Effector memory CD8-positive, alpha-beta T cell (primary cell): ENCODE measurements around the gene GALR2.
A peak's percentile ranks its signal among the peaks of the same experiment; 100 is the strongest.
"Not testable (repeated sequence)": the region's sequence is repeated elsewhere in the genome, so short reads cannot be mapped to it uniquely, and the experiment has no call there.

Experiments used
- ATAC-seq: fragments of 150-1000 bp; cut with Tn5 transposase; replicated peaks from 2 replicates; pipeline ENCODE4 v1.10.0; 2021; ENCODE audit warnings: mild to moderate bottlenecking, moderate library complexity
- DNase-seq, 3 experiments: peaks; one replicate each; pipeline ENCODE4 v3.0.0; 2021
- H3K27ac Mint-ChIP-seq, 2 donors: one replicate each; pipeline ENCODE4 v1.8.0; 2022; ENCODE audit warnings: mild to moderate bottlenecking in 2 of 2, mixed read lengths in 2 of 2, moderate library complexity in 2 of 2
- H3K27me3 Mint-ChIP-seq, 2 donors: one replicate each; pipeline ENCODE4 v1.8.0; 2022; ENCODE audit warnings: mixed read lengths in 2 of 2
- H3K36me3 Mint-ChIP-seq: one replicate; pipeline ENCODE4 v1.8.0; 2022; ENCODE audit warnings: mild to moderate bottlenecking, moderate library complexity, mixed read lengths; ENCODE audit not compliant: insufficient read depth
- H3K4me1 Mint-ChIP-seq, 2 donors: one replicate each; pipeline ENCODE4 v1.8.0; 2022; ENCODE audit warnings: low read depth in 2 of 2, mixed read lengths in 2 of 2
- H3K4me3 Mint-ChIP-seq, 2 donors: one replicate each; pipeline ENCODE4 v1.8.0; 2022; ENCODE audit warnings: mild to moderate bottlenecking in 2 of 2, mixed read lengths in 2 of 2, moderate library complexity in 2 of 2
- H3K9me3 Mint-ChIP-seq, 2 donors: one replicate each; pipeline ENCODE4 v1.8.0; 2022; ENCODE audit warnings: mixed read lengths in 2 of 2

Gene GALR2

DNA sequence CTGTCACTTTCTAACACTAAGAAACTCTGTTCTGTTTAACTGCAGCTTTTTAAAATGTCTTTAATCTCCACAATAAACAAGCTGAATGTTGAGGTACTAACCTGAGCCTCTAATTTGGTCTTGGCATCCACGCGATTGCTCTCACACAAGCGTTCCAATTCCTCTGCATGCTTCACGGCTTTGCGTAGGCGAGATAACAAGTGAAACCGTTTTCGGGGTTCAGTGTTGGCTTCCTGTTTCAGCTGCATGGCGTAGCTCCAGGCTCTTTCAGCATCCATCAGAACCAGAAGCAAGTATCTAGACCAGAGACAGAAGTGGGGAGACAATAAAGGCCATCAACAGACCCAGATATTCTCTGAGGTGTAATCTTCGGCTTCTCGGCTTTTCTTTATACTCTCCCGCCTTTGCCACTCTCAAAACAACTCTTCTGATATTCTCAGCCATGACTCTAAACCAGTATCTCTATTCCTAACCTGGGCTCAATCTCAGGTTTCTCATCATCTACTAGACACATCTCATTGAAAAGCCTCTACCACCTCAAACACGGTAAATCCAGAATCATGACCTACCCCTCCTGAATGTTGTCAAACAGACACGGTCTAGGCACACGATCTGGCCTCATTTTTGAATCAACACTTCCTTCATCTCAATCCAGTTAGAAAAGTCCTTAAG lies 10.6 kb upstream of the GALR2 start:
- no peaks in the 10 kb centered on the region for H3K9me3 Mint-ChIP-seq
- no peaks in the 10 kb centered on the region for H3K27me3 Mint-ChIP-seq
- H3K36me3 Mint-ChIP-seq = peaks cover 95% of the 10 kb centered on the region
- ATAC-seq (peak; percentile 71), DNase-seq (no peak)
- H3K27ac Mint-ChIP-seq = peak overlapping the region; percentile 76 to 93
- H3K4me1 Mint-ChIP-seq = peaks cover 10 to 13% of the 10 kb centered on the region in 2 donors
- H3K4me3 Mint-ChIP-seq = peak overlapping the region; percentile 24 to 50

DNA sequence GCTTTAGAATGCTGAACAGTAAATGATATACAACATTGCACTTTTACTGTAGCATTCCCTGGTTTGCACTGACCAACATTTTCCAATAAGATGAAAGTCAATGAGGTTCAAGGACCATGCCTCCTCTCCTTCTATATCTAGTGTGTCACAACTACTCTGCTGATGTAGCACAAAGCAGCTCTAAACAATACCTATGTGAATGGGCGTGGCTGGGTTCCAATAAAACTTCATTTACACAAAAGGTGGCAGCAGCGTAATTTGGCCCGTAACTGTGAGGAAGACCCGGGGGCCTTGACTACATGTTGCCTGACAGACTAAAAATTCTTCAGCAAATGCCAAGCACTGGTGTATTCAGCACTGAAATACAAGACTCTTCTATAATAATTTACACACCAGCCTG lies 8.8 kb upstream of the GALR2 start:
- DNase-seq (no peak), ATAC-seq (no peak)
- H3K27ac Mint-ChIP-seq = no peak overlapping the region
- no peak overlapping the region for H3K4me3 Mint-ChIP-seq
- H3K27me3 Mint-ChIP-seq = no peaks in the 10 kb centered on the region
- peaks cover 90% of the 10 kb centered on the region for H3K36me3 Mint-ChIP-seq
- H3K4me1 Mint-ChIP-seq = peaks cover 19 to 22% of the 10 kb centered on the region in 2 donors
- no peaks in the 10 kb centered on the region for H3K9me3 Mint-ChIP-seq

DNA sequence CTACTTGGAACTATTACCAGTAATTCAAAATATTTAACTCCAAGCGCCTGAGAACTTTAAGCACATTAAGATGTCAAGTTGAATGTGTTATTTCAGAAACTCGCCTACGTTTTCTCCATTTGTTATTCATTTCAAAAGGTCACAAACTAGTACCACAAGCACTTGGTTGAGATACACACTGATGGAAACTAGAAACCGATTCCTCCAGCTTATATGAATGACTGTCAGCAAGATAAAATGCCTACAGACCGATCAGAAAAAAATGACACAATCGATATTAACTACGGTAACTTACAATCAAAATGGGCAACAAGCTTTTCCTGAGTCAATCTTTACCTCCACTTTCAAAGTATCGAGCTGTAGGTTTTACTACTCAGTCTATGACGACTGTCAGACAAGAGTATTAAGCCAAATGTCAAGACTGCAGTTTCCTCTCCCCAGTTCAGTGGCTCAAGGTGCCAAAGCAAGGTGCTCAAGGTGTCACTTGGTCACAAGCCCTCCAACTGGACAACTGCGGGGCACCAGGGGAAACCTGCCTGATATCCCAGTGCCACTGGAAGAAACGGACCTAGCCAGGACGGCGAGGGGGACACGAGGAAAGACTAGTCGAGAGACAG lies 2.9 kb upstream of the GALR2 start:
- Mint-ChIP-seq H3K4me3 (peak overlapping the region; percentile 95 to 97), H3K9me3 (no peaks in the 10 kb centered on the region), H3K36me3 (peaks cover 38% of the 10 kb centered on the region), H3K27ac (peak overlapping the region; percentile 97 to 98), H3K4me1 (peaks cover 29 to 32% of the 10 kb centered on the region in 2 donors), H3K27me3 (peaks cover 17 to 22% of the 10 kb centered on the region in 2 donors)
- DNase-seq (no peak), ATAC-seq (peak; percentile 17)

- H3K9me3 Mint-ChIP-seq = no peaks in the 10 kb centered on the region
- ATAC-seq = peak; percentile 88
- H3K4me1 Mint-ChIP-seq = peaks cover 33 to 35% of the 10 kb centered on the region in 2 donors
- H3K27me3 Mint-ChIP-seq = peaks cover 24 to 29% of the 10 kb centered on the region in 2 donors
- peak; percentile 68 to 75 (median 70) for DNase-seq
- H3K4me3 Mint-ChIP-seq = peak within 1 kb of the TSS; percentile 95 to 97
- H3K36me3 Mint-ChIP-seq = peaks cover 31% of the 10 kb centered on the region
- peak within 1 kb of the TSS; percentile 97 to 98 for H3K27ac Mint-ChIP-seq
Observed at GRCh38 chr17:76072148-76072858, 2.3 kb upstream of the GALR2 start, which contains the start of gene SRP68. SRP68 (minus strand) TSS chr17:76072517; CDS start chr17:76072491, 26 bp downstream.

GRCh38 chr17:76075364-76076145 lies 974 bp downstream of the GALR2 start:
- Mint-ChIP-seq H3K4me3 (peak overlapping the region; percentile 65 to 74), H3K27ac (no peak overlapping the region), H3K36me3 (peaks cover 5% of the 10 kb centered on the region), H3K4me1 (peaks cover 32 to 38% of the 10 kb centered on the region in 2 donors), H3K9me3 (no peaks in the 10 kb centered on the region), H3K27me3 (peaks cover 25 to 44% of the 10 kb centered on the region in 2 donors)
- ATAC-seq (no peak), DNase-seq (no peak)

GRCh38 chr17:76076146-76076764 lies 1.7 kb downstream of the GALR2 start:
- no peaks in the 10 kb centered on the region for H3K9me3 Mint-ChIP-seq
- H3K27me3 Mint-ChIP-seq = peaks cover 25 to 44% of the 10 kb centered on the region in 2 donors
- ATAC-seq = no peak
- H3K36me3 Mint-ChIP-seq = peaks cover 4% of the 10 kb centered on the region
- DNase-seq = no peak
- H3K27ac Mint-ChIP-seq = no peak overlapping the region
- H3K4me1 Mint-ChIP-seq = peaks cover 26 to 36% of the 10 kb centered on the region in 2 donors
- H3K4me3 Mint-ChIP-seq = peak overlapping the region; percentile 74 to 75

GRCh38 chr17:76076765-76077583 lies 2.4 kb downstream of the GALR2 start:
- peaks cover 25 to 44% of the 10 kb centered on the region in 2 donors for H3K27me3 Mint-ChIP-seq

GRCh38 chr17:76077584-76078110 lies 3.1 kb downstream of the GALR2 start:
- DNase-seq (no peak), ATAC-seq (no peak)
- Mint-ChIP-seq H3K27ac (no peak overlapping the region), H3K4me3 (no peak overlapping the region), H3K9me3 (no peaks in the 10 kb centered on the region), H3K36me3 (peaks cover 4% of the 10 kb centered on the region), H3K27me3 (peaks cover 25 to 44% of the 10 kb centered on the region in 2 donors), H3K4me1 (peaks cover 19 to 31% of the 10 kb centered on the region in 2 donors)

More at GRCh38 chr17:76076765-76077583, 2.4 kb downstream of the GALR2 start:
- H3K4me3 Mint-ChIP-seq = peak overlapping the region; percentile 74 to 75
- H3K9me3 Mint-ChIP-seq = no peaks in the 10 kb centered on the region
- peaks cover 19 to 32% of the 10 kb centered on the region in 2 donors for H3K4me1 Mint-ChIP-seq
- DNase-seq (peak in 2 of 3 experiments; percentile 27 to 29), ATAC-seq (peak; percentile 26)
- no peak overlapping the region for H3K27ac Mint-ChIP-seq
- peaks cover 4% of the 10 kb centered on the region for H3K36me3 Mint-ChIP-seq

GRCh38 chr17:76078370-76078769 lies 3.8 kb downstream of the GALR2 start:
- Mint-ChIP-seq H3K4me1 (peaks cover 19 to 29% of the 10 kb centered on the region in 2 donors), H3K4me3 (peak overlapping the region in 1 of 2 donors; percentile 14), H3K27me3 (peaks cover 25 to 44% of the 10 kb centered on the region in 2 donors)
- not testable (repeated sequence) for H3K9me3 Mint-ChIP-seq, DNase-seq, ATAC-seq, H3K36me3 Mint-ChIP-seq, H3K27ac Mint-ChIP-seq

- peaks cover 25 to 44% of the 10 kb centered on the region in 2 donors for H3K27me3 Mint-ChIP-seq
- H3K9me3 Mint-ChIP-seq = no peaks in the 10 kb centered on the region
- H3K36me3 Mint-ChIP-seq = peaks cover 4% of the 10 kb centered on the region
- no peak for ATAC-seq
- peak within 1 kb of the TSS in 1 of 2 donors; percentile 46 for H3K27ac Mint-ChIP-seq
- no peak for DNase-seq
- peaks cover 19 to 29% of the 10 kb centered on the region in 2 donors for H3K4me1 Mint-ChIP-seq
- H3K4me3 Mint-ChIP-seq = peak within 1 kb of the TSS; percentile 14 to 22
Observed at GRCh38 chr17:76078860-76079534, 4.4 kb downstream of the GALR2 start, which contains the start of gene ZACN. ZACN (plus strand) TSS chr17:76079182; CDS start chr17:76079265, 83 bp downstream.

GRCh38 chr17:76079535-76079955 lies 5.0 kb downstream of the GALR2 start:
- no peaks in the 10 kb centered on the region for H3K9me3 Mint-ChIP-seq
- peaks cover 25 to 43% of the 10 kb centered on the region in 2 donors for H3K27me3 Mint-ChIP-seq
- peaks cover 8% of the 10 kb centered on the region for H3K36me3 Mint-ChIP-seq
- no peak overlapping the region for H3K4me3 Mint-ChIP-seq
- H3K4me1 Mint-ChIP-seq = peaks cover 19 to 29% of the 10 kb centered on the region in 2 donors
- no peak overlapping the region for H3K27ac Mint-ChIP-seq
- ATAC-seq (no peak), DNase-seq (no peak)
